ENCODE measurements around the gene RASD1. TPM values are rescaled to one million over a fixed set of nuclear protein-coding genes. Genes with fewer than 3 reads are reported as not detected.
"Not testable (repeated sequence)": the region's sequence is repeated elsewhere in the genome, so short reads cannot be mapped to it uniquely, and the experiment has no call there.

The RASD1 gene
- polyA plus RNA-seq, 4 donors = 0.70 to 1.5 (median 0.97) TPM

DNA sequence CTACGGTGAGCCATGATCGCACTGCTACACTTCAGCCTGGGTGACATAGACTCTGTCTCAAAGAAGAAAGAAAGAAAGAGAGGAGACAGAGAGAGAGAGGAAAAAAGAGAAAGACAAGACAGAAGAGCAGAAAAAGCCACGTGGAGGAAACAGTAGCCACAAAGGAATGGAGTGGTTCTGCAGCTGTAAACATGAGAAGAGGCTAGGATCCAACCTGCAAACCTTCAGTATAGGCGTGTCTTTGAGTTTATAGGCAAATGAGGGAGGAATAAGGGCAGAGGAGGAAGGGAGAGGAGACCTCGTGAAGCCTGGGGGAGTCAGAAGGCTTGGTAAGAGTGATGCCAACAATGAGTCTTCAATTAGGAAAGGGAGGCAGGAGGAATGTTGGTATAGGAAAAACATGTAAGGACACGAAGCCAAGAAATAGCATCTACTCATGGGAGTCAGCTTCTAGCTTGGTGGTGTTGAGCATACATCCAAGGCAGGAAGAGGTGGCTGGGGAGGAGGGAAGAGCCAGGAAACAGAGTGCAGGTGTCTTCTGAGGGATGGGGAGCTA is 15.5 kb downstream of the RASD1 start:
- DNase-seq (ENCODE audit: low read depth in 4 of 4, low spot score in 3 of 4) = no peak

DNA sequence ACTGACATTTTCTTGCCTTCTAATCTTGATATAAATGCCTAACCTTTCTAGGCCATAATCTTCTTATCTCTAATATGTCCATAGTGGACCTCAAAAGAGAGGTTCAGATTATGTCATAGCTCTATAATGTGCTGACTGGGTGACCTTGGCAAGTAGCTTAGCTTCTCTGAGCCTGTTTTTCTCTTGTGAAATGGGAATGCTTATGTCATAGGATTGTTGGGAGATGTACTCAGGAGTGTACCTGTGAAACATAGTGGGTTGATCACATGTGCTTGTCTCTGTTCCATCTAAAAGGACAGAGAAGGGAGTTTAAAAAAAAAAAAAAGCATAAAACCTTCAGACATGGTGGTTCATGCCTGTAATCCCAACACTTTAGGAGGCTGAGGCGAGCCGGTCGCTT is 17.0 kb downstream of the RASD1 start:
- no peak for DNase-seq (ENCODE audit: low read depth in 4 of 4, low spot score in 3 of 4)

DNA sequence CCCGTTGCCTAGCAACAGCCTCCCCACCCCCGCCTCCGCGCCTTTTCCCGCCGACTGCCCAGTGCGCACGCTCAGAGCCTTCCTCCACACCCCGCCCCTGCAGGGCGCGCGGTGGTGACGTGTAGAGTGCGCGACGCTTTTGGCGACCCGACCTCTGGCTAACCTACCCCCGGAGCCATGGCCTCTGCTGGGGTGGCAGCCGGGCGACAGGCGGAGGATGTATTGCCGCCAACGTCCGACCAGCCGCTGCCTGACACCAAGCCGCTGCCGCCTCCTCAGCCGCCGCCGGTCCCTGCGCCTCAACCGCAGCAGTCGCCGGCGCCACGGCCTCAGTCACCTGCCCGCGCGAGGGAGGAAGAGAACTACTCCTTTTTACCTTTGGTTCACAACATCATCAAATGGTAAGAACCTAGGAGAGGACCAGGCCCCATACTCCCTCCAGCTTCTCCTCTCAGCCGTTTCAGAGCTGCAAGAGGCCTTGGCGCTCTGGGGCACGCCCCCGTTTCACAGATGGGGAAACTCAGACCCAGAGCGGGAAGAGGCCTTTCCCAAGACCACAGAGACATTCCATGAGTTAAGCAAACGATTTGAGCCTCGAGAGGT is 19.2 kb downstream of the RASD1 start, which contains the start of gene MED9:
Gene MED9, plus strand, starts transcription at position 136 of the 603 bp plus-strand sequence. Its CDS starts 42 bp downstream, at position 178.
- DNase-seq (ENCODE audit: low read depth in 4 of 4, low spot score in 3 of 4) = peak; percentile 79 to 85 (median 83)

DNA sequence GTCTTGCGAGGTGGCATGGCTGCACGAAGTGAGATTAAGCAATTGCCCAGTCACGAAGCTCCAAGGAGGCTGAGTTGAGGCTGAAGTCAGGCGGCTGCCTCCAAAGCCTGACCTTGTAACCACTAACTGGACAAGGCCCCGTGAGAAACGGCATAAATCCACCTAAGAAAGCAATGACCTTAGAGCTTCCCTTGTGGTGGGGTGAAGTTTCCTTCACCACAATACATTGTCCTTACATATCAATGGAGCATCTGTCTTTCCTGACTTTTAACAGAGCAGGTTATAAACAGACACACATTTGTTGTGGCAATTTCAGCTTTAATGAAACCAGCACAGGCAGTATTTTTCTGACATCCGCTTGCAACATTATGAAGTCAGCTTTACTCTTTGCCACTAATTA is 21.9 kb downstream of the RASD1 start:
- no peak for DNase-seq (ENCODE audit: low read depth in 4 of 4, low spot score in 3 of 4)

DNA sequence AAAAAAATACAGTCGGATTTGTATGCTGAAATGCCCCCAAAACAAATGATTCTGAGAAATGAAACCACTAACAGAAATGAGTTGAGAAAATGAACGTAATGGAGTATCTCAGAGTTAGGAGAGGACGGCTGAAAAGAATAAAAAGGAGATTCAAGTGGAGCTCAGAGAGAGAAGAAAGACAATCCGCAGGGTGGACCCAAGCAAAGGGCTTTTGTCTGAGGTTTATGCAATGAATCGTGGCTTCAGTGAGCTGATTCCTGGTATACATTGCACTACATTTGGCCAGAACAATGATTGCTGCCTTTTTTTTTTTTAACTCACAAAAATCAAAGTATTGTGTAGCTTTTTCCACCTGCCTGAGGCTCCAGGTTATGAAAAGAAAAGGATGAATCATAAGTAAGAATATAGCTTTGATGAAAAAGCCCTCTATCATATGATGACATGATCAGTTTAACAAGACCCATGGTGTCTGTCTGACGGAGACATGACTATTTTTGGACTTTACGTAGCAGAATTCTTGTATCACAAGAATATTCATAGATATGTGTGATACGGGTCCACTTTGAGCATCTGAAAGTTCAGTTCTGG is 23.8 kb downstream of the RASD1 start:
- DNase-seq (ENCODE audit: low read depth in 4 of 4, low spot score in 3 of 4) = no peak

DNA sequence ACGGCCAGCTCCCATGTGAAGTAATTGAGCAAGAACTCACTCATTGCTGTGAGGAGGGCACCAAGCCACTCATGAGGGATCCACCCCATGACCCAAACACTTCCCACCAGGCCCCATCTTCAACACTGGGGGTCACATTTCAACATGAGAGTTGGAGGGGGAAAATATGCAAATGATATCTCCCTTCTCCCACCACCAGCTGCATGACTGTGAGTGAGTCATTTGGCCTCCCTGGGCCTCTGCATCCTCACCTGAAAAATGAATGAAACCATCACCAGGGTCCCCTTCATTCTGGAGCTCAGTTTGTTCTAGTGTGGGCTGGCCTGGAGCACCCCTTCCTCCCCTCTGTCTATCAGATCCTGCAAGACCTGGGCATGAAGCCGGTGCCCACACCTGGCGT is 26.2 kb downstream of the RASD1 start:
- no peak for DNase-seq (ENCODE audit: low read depth in 4 of 4, low spot score in 3 of 4)

DNA sequence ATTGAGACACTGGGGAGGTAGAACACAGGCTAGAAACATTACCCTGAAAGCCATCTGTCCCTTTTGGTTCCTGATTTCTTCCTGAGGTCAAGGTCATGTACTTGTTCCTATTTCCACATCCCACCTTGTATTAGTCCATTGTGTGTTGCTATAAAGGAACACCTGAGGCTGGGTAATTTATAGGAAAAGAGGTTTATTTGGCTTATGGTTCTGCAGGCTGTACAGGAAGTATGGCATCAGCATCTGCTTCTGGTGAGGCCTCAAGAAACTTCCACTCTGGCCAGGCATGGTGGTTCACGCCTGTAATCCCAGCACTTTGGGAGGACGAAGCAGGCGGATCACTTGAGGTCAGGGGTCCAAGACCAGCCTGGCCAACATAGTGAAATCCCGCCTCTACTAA is 26.8 kb downstream of the RASD1 start:
- DNase-seq (ENCODE audit: low read depth in 4 of 4, low spot score in 3 of 4) = no peak

DNA sequence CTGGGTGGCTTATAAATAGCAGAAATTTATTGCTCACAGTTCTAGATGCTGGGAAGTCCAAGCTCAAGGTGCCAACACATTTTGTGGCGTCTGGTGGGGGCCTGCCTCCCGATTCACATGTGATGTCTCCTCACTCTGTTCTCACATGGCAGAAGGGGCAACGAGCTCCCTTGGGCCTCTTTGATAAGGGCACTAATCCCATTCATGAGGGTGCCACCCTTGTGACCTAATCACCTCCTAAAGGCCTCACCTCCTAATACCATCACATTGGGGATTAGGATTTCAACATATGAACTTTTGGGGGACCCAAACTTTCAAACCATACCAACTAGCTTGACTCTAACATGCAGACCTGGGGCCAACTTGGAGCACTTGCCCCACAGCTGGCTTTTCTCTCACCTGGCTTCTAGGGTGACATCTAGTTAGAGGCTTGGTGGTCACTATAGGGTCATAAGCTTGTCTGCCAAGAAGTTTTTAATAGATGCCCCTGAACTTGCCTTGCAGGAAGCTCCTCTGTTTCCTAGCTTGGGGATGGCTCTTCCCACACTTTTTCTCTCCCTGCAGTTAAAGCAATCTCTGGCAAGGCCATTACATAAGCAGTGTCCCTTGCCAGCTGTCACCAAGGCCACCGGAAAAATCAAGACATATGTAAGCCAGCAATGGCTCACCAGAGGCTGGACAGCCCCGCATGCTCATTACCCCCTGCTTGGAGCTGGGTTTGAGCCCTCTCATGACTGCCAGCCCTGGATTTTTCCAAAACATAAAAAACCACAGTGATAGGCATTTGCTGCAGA is 27.8 kb downstream of the RASD1 start:
- DNase-seq (ENCODE audit: low read depth in 4 of 4, low spot score in 3 of 4) = no peak

DNA sequence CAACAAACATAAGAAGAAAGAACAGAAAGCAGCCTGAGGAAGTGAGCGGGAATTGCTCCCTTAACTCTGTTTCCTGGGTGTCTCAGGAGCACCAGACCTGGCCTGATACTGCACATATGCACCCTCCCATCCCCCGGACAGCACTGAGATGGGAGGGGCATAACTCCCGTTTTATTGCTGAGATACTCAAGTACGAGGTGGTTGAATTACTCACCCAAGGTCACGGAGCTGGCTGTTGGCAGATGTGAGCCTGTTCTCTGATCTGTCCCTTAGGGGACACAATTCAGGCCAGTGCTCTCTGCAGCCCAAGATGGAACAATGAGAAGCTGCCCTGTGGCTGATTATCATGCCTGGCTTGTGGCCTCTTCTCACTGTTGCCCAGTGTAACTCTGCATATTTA is 28.5 kb downstream of the RASD1 start:
- no peak for DNase-seq (ENCODE audit: low read depth in 4 of 4, low spot score in 3 of 4)

DNA sequence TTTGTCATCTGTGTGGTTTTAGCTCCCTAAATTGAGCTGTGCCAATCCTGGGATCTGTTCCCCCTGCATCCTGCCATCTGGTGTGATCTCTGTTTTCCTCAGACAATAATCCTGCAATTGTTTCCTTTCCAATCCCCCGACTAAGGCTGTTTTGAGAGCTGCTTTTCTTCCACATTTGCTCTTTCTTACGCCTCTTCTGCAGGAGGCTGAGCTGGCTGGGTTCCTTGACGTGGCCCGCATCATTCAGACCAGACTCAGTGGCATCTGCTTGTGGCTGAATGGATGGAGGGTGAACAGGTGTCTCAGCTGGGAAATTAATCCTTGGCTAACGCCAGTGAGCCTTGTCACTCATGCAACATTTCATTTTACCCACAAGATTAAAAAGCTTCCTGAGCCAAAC is 29.2 kb downstream of the RASD1 start:
- DNase-seq (ENCODE audit: low read depth in 4 of 4, low spot score in 3 of 4) = no peak

DNA sequence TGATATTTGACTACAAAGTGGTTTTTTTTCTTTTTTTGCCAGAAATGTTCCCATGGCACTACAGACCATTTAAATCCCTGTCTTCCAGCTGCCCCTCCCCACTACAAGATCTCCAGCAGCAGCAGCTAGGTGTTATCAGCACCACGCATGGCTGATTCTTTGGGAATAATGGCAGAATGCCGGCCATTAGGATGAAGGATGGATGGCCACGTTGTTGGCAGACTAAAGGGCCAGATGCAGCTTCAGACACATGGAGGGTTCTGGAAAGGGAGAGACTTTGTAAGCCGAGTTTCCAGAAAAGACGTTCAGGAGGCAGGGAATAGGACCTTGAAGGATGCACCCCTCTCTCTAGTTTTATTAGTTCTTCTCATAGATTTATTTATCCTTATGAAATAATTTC is 29.7 kb downstream of the RASD1 start:
- no peak for DNase-seq (ENCODE audit: low read depth in 4 of 4, low spot score in 3 of 4)

DNA sequence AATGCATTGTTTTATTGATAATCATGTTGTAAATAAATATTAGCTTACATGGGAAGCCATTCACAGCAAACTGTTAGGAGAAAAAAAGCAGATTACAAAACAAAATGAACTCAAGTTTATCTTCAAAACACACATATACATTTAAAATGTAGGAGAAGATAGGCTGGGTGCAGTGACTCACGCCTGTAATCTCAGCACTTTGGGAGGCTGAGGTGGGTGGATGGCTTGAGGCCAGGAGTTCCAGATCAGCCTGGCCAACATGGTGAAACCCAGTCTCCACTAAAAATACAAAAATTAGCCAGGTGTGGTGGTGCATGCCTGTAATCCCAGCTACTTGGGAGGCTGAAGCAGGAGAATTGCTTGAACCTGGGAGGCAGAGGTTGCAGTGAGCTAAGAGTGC is 30.3 kb downstream of the RASD1 start:
- DNase-seq (ENCODE audit: low read depth in 4 of 4, low spot score in 3 of 4) = not testable (repeated sequence)

DNA sequence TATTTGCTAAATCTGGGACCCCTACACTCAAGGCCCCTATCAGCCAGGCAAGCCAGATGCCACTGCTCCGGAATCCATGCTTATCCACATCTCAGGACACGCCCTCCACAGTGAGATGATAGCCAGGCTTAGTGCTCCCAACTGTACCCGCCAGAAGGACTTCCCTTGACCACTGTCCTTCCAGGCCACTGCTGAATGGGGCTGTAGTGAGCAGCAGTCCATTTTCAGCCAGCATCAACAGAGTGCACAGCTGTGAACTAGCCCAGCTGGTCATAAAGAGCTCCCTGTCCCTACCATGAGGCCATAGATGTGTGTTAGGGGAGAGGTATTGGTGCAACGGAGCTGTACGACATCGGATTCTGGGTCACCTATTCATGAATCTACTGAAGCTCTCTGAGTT is 32.4 kb downstream of the RASD1 start:
- no peak for DNase-seq (ENCODE audit: low read depth in 4 of 4, low spot score in 3 of 4)

DNA sequence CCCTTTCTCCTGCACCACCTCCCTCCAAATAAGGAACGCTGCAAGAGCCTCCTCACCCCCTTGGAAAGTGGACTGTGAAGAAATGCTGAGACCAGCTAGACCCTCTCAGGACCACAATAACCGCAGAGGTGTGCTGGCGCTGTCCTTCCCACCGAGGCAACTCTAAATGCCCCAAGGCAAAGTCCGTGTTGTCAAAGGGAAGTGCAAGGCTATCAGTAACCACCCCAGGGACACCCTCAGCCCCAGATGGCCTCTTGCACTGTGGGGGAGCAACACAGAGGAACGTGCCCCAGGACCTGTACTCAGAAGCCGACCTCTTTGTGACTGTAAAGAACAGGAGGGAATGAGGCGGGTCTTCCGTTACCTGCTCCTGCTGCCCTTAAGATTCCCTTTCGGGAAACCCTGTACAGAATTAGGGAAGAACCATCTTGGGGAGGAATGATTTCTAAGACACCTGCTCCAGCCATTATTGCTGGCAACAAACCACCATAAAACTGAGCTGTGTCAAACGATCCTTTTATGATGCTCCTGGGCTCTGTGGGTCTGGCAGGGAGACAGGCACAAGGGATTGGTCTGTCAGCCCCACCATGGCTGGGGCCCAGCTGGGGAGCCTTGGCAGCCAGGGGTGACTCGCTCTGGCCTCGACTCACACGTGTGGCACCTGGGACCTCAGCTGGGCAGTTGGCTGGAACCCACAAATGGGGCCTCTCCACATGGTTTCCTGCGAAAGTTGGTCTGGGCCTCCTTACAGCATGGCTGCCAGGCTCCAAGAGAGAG is 34.0 kb downstream of the RASD1 start:
- DNase-seq (ENCODE audit: low read depth in 4 of 4, low spot score in 3 of 4) = no peak

DNA sequence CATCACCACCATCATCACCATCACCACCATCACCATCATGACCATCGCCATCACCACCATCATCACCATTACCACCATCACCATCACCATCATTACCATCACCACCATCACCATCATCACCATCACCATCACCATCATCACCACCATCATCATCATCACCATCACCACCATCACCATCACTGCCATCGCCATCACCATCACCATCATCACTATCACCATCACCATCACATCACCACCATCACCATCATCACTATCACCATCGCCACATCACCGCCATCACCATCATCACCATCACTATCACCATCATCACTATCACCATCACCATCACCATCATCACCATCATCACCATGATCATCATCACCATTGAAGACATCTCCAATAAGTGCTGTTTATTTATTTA is 36.2 kb downstream of the RASD1 start:
- no peak for DNase-seq (ENCODE audit: low read depth in 4 of 4, low spot score in 3 of 4)

DNA sequence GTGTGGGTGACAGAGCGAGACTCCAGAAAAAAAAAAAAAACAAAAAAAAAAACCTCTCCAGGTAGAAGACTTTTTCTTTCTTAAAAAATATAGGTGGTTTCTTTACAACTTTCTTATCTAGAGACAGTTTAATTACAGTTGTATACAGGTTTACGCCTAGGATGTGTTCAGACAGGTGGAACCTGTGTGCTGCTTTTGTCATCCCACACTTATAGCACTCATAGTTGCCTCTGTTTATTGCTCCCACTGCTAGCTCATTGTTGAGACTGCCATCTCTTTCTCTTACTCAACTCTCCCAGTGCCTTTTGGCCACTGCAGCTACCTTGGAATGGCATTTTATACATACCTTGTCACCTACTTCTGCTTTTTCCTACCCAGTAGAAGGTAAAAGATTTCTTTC is 38.5 kb downstream of the RASD1 start:
- no peak for DNase-seq (ENCODE audit: low read depth in 4 of 4, low spot score in 3 of 4)

DNA sequence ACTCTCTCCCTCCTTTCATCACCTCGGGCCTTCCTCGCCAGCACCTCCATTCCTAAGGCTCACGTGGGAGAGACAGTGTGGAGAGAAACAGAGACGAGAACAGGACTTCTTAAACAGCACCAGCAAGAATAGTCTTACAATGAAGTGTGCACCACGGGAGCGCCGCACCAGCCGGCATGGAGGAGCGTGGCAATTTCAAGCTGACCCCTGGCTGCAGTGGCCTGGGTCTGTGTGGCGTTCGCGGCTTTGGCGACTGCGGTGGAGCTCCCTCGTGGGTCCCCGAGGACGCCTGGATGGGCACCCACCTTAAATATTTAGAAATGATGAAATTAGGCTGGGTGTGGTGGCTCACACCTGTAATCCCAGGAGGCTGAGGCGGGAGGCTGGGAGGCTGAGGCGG is 39.9 kb downstream of the RASD1 start:
- DNase-seq (ENCODE audit: low read depth in 4 of 4, low spot score in 3 of 4) = no peak

DNA sequence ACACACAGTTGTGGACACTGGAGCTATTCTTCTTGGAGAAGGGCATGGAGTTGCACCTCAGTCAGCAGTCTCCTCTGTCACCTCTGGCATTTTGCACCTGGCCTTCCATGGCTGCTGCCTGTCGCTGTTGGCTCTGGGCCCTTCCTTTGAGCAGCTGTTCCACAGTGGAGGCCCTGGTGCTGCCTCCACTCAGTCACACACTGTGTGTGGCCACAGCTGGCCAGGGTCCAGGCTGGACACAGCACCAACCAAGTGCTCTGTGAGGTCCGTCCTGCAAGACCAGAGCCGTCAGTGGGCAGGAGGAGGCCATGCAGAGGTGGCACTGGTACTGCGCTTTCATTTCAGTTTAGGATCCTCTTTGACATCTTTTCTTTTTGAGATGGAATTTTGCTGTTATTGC is 41.0 kb downstream of the RASD1 start:
- DNase-seq (ENCODE audit: low read depth in 4 of 4, low spot score in 3 of 4) = no peak

DNA sequence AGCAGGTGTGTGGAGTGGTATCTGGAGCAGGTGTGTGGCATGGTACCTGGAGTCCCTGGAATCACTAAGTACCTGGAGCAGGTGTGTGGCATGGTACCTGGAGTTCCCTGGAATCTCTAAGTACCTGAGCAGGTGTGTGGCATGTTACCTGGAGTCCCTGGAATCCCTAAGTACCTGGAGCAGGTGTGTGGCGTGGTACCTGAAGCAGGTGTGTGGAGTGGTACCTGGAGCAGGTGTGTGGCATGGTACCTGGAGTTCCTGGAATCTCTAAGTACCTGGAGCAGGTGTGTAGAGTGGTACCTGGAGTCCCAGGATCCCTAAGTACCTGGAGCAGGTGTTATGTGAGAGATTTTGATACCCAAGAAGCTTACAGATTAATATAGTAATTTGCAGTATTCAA is 41.5 kb downstream of the RASD1 start:
- DNase-seq (ENCODE audit: low read depth in 4 of 4, low spot score in 3 of 4) = not testable (repeated sequence)

DNA sequence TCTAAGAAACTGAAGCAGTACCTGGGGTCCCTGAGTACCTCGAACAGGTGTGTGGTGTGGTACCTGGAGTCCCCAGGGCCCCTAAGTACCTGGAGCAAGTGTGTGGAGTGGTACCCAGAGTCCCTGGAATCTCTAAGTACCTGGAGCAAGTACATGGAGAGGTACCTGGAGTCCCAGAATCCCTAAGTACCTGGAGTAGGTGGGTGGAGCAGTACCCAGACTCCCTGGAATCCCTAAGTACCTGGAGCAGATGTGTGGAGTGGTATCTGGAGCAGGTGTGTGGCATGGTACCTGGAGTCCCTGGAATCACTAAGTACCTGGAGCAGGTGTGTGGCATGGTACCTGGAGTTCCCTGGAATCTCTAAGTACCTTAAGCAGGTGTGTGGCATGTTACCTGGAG is 41.9 kb downstream of the RASD1 start:
- no peak for DNase-seq (ENCODE audit: low read depth in 4 of 4, low spot score in 3 of 4)

DNA sequence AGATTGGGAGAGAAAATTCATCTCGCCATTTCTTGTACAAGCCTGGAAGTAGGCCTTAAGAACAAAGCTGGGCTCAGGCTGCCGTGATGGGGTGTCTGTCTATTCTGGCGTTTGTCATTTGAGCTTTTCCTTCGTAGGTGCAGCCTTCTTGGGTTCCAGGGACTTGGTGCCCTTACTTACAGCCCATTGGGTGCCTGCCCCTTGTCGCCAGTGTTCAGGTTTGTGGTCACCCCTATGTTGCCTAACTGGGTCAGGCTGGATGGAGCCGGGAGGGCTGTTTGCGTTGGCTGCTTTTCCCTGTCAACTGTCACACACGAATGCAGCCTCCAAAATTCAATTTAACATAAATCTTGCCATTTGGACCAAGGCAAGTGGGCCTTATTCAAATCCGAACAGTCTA is 43.1 kb downstream of the RASD1 start:
- DNase-seq (ENCODE audit: low read depth in 4 of 4, low spot score in 3 of 4) = no peak

Data from left renal pelvis (tissue), 4 donors.